Measurements from ENCODE around the gene VPS39. TPM values are rescaled to one million over a fixed set of nuclear protein-coding genes. Genes with fewer than 3 reads are reported as not detected.

The VPS39 gene
- polyA plus RNA-seq, 1 of the 3 experiments (the other 2 are of a cell fraction): 61.1 TPM

- no peak overlapping the region for H3K4me2 ChIP-seq
- H3K36me3 ChIP-seq (replicated peaks in 1 of 2; ENCODE audit: control insufficient read depth in 1 of 2, insufficient read depth in 2 of 2, low read length in 1 of 2): peaks cover 58 to 73% of the 10 kb centered on the region in 2 experiments
- H3K79me2 ChIP-seq (ENCODE audit: insufficient read depth): no peaks in the 10 kb centered on the region
- POLR2A ChIA-PET: no interaction called here
- H3K4me1 ChIP-seq (ENCODE audit: control insufficient read depth in 1 of 2, insufficient read depth in 2 of 2, low read depth in 1 of 2, low read length in 1 of 2): no peaks in the 10 kb centered on the region
- H3K4me3 ChIP-seq (ENCODE audit: low read depth in 2 of 2, low read length in 1 of 2): no peak overlapping the region
- no peak overlapping the region for H3K9ac ChIP-seq
- TF ChIP-seq FOSL2 (IDR thresholded peaks at IDR 0.05; ENCODE audit: borderline replicate concordance, low read depth): no peak
- TF ChIP-seq NRF1 (IDR thresholded peaks at IDR 0.05; ENCODE audit: low read depth, low read length): no peak
- TF ChIP-seq EP300 (IDR thresholded peaks at IDR 0.05; ENCODE audit: borderline replicate concordance in 1 of 2, low read depth in 1 of 2, low read length in 1 of 2): no peak
- no peak for TF ChIP-seq TAF1 (IDR thresholded peaks at IDR 0.05; ENCODE audit: borderline replicate concordance, low read depth, low read length)
- no peak for TF ChIP-seq MXI1 (IDR thresholded peaks at IDR 0.05; ENCODE audit: low read depth, low read length)
- no peak for TF ChIP-seq RCOR1 (IDR thresholded peaks at IDR 0.05; ENCODE audit: low read length)
- no peak for TF ChIP-seq RXRA (IDR thresholded peaks at IDR 0.05; ENCODE audit: borderline replicate concordance, low read depth)
- no peak for TF ChIP-seq USF2 (IDR thresholded peaks at IDR 0.05; ENCODE audit: borderline replicate concordance, low read depth, low read length)
- TF ChIP-seq MEF2A (IDR thresholded peaks at IDR 0.05; ENCODE audit: borderline replicate concordance, low read depth): no peak
- TF ChIP-seq RFX5 (IDR thresholded peaks at IDR 0.05; ENCODE audit: low read length): no peak
- TF ChIP-seq GABPA (IDR thresholded peaks at IDR 0.05; ENCODE audit: low read depth): no peak
- no peak for TF ChIP-seq ZBTB33 (IDR thresholded peaks at IDR 0.05; ENCODE audit: borderline replicate concordance, low read depth)
- no peak for TF ChIP-seq POLR2AphosphoS5 (IDR thresholded peaks at IDR 0.05; ENCODE audit: low read depth, low read length)
- no peak for TF ChIP-seq GATA2 (CRISPR knock-in tag; IDR thresholded peaks at IDR 0.05)
- TF ChIP-seq CHD2 (IDR thresholded peaks at IDR 0.05; ENCODE audit: low read length, partially characterized antibody): no peak
- TF ChIP-seq PBX3 (IDR thresholded peaks at IDR 0.05): no peak
- no peak for TF ChIP-seq ELF1 (IDR thresholded peaks at IDR 0.05)
- no peak for TF ChIP-seq MAX (IDR thresholded peaks at IDR 0.05; ENCODE audit: low read depth)
- no peak for TF ChIP-seq YY1 (IDR thresholded peaks at IDR 0.05; ENCODE audit: low read depth)
- no peaks in the 10 kb centered on the region for H3K9me3 ChIP-seq
- no peak for DNase-seq
- no peaks in the 10 kb centered on the region for H3K27me3 ChIP-seq (ENCODE audit: insufficient read depth)
- H4K20me1 ChIP-seq (ENCODE audit: insufficient read depth): no peaks in the 10 kb centered on the region
- WGBS (ENCODE audit: low lambda C conversion rate): 48% methylated on average over 2 of the region's 2 CpGs
- no peaks in the 10 kb centered on the region for H3K9me2 ChIP-seq
- H3F3A ChIP-seq (replicated peaks; ENCODE audit: insufficient read depth): peaks cover 7% of the 10 kb centered on the region
- H2AFZ ChIP-seq (ENCODE audit: low read depth): no peak overlapping the region
- H3K27ac ChIP-seq (ENCODE audit: low read depth in 2 of 2, low read length in 1 of 2): no peak overlapping the region
- CTCF ChIA-PET: interaction anchor here (1.6 kb wide), 1 partner anchor 10 kb away, joined by 4 read pairs; no protein-coding TSS in a partner anchor
These were observed 12.1 kb upstream of the VPS39 start for GRCh38 chr15:42220216-42220615.
